Tongue (tissue), 2 donors: ENCODE data around the gene DNAH14. TPM values are rescaled to one million over a fixed set of nuclear protein-coding genes. Genes with fewer than 3 reads are reported as not detected.
A peak's percentile ranks its signal among the peaks of the same experiment; 100 is the strongest.

Experiments used
- DNase-seq: peaks from one replicate; pipeline ENCODE4 v3.0.0-alpha.2; 2015
- total RNA-seq: library from RNA; depleted of rRNA; stranded (reverse); fragments of >200 nt; gene quantifications from one replicate; pipeline ENCODE4 v1.2.3, GENCODE V29; 2014

The DNAH14 gene
- total RNA-seq, 1 donor from 2014 or later, result 20.2 TPM

- no peak for DNase-seq
Measured at GRCh38 chr1:225431081-225431863, 501.8 kb downstream of the DNAH14 start.

GRCh38 chr1:225434046-225434445 lies 504.6 kb downstream of the DNAH14 start:
- DNase-seq, result no peak

GRCh38 chr1:225435076-225435475 lies 505.6 kb downstream of the DNAH14 start:
- no peak for DNase-seq

GRCh38 chr1:225435487-225435886 lies 506.0 kb downstream of the DNAH14 start:
- no peak for DNase-seq

GRCh38 chr1:225435957-225436392 lies 506.5 kb downstream of the DNAH14 start:
- DNase-seq, result no peak

- no peak for DNase-seq
Measured at GRCh38 chr1:225437710-225438437, 508.4 kb downstream of the DNAH14 start.

- DNase-seq, result no peak
Measured at GRCh38 chr1:225440380-225441221, 511.1 kb downstream of the DNAH14 start.

- DNase-seq, result no peak
Measured at GRCh38 chr1:225441314-225442122, 512.0 kb downstream of the DNAH14 start.

- DNase-seq, result no peak
Measured at GRCh38 chr1:225442123-225442505, 512.6 kb downstream of the DNAH14 start.

- no peak for DNase-seq
Measured at GRCh38 chr1:225445639-225446594, 516.4 kb downstream of the DNAH14 start.

GRCh38 chr1:225446595-225446960 lies 517.1 kb downstream of the DNAH14 start:
- no peak for DNase-seq

GRCh38 chr1:225446981-225447615 lies 517.6 kb downstream of the DNAH14 start:
- no peak for DNase-seq

- peak; percentile 69 for DNase-seq
Measured at GRCh38 chr1:225447650-225448089, 518.2 kb downstream of the DNAH14 start.

GRCh38 chr1:225448146-225448805 lies 518.8 kb downstream of the DNAH14 start:
- no peak for DNase-seq
